ENCODE data around the gene CSF3R. TPM values are rescaled to one million over a fixed set of nuclear protein-coding genes. Genes with fewer than 3 reads are reported as not detected.

Gene CSF3R
- polyA plus RNA-seq, 1 experiment = not detected

GRCh38 chr1:36476945-36477344 is 5.8 kb downstream of the CSF3R start:
- POLR2A ChIA-PET = no interaction called here
- CTCF ChIA-PET = no interaction called here
- Histone ChIP-seq H3K4me3 (ENCODE audit: low read depth, low read length) (no peak overlapping the region), H3K36me3 (ENCODE audit: control insufficient read depth, insufficient read depth, low read length) (no peaks in the 10 kb centered on the region), H3K27me3 (ENCODE audit: control insufficient read depth, insufficient read depth, low read length) (peaks cover 6% of the 10 kb centered on the region; the same call in 1 of the 2 replicates)
- no peak for TF ChIP-seq CTCF (IDR thresholded peaks at IDR 0.05; ENCODE audit: insufficient read depth, low read depth, low read length)
- no peak for DNase-seq (ENCODE audit: low read depth)

GRCh38 chr1:36475910-36476604 is 6.7 kb downstream of the CSF3R start:
- POLR2A ChIA-PET = no interaction called here
- no peak for DNase-seq (ENCODE audit: low read depth)
- no peak overlapping the region for H3K4me3 ChIP-seq (ENCODE audit: low read depth, low read length)
- CTCF ChIA-PET = no interaction called here
- peaks cover 7% of the 10 kb centered on the region; the same call in 1 of the 2 replicates for H3K27me3 ChIP-seq (ENCODE audit: control insufficient read depth, insufficient read depth, low read length)
- TF ChIP-seq CTCF (IDR thresholded peaks at IDR 0.05; ENCODE audit: insufficient read depth, low read depth, low read length) = no peak
- H3K36me3 ChIP-seq (ENCODE audit: control insufficient read depth, insufficient read depth, low read length) = no peaks in the 10 kb centered on the region

GRCh38 chr1:36475341-36475740 is 7.4 kb downstream of the CSF3R start:
- DNase-seq (ENCODE audit: low read depth) = no peak
- no peak for TF ChIP-seq CTCF (IDR thresholded peaks at IDR 0.05; ENCODE audit: insufficient read depth, low read depth, low read length)
- H3K27me3 ChIP-seq (ENCODE audit: control insufficient read depth, insufficient read depth, low read length) = peaks cover 7% of the 10 kb centered on the region; the same call in 1 of the 2 replicates
- H3K4me3 ChIP-seq (ENCODE audit: low read depth, low read length) = no peak overlapping the region
- ChIA-PET POLR2A (no interaction called here), CTCF (no interaction called here)
- no peaks in the 10 kb centered on the region for H3K36me3 ChIP-seq (ENCODE audit: control insufficient read depth, insufficient read depth, low read length)

- POLR2A ChIA-PET = no interaction called here
- peaks cover 7% of the 10 kb centered on the region; the same call in 1 of the 2 replicates for H3K27me3 ChIP-seq (ENCODE audit: control insufficient read depth, insufficient read depth, low read length)
- H3K4me3 ChIP-seq (ENCODE audit: low read depth, low read length) = no peak overlapping the region
- CTCF ChIA-PET = no interaction called here
- no peak for DNase-seq (ENCODE audit: low read depth)
- no peaks in the 10 kb centered on the region for H3K36me3 ChIP-seq (ENCODE audit: control insufficient read depth, insufficient read depth, low read length)
- TF ChIP-seq CTCF (IDR thresholded peaks at IDR 0.05; ENCODE audit: insufficient read depth, low read depth, low read length) = no peak
These were observed 10.1 kb downstream of the CSF3R start for GRCh38 chr1:36472656-36473055.

GRCh38 chr1:36471830-36472641 is 10.7 kb downstream of the CSF3R start:
- CTCF ChIA-PET = no interaction called here
- H3K4me3 ChIP-seq (ENCODE audit: low read depth, low read length) = no peak overlapping the region
- no peak for TF ChIP-seq CTCF (IDR thresholded peaks at IDR 0.05; ENCODE audit: insufficient read depth, low read depth, low read length)
- DNase-seq (ENCODE audit: low read depth) = no peak
- peaks cover 7% of the 10 kb centered on the region; the same call in 1 of the 2 replicates for H3K27me3 ChIP-seq (ENCODE audit: control insufficient read depth, insufficient read depth, low read length)
- H3K36me3 ChIP-seq (ENCODE audit: control insufficient read depth, insufficient read depth, low read length) = no peaks in the 10 kb centered on the region
- POLR2A ChIA-PET = no interaction called here

All from BJ (cell line).